Astrocyte (in vitro differentiated cells and primary cell): Measurements from ENCODE around the gene UQCR10. TPM values are rescaled to one million over a fixed set of nuclear protein-coding genes. Genes with fewer than 3 reads are reported as not detected.

Experiments
- DNase-seq: peaks from one replicate; pipeline ENCODE4 v3.0.0-alpha.2; 2010; ENCODE audit warnings: low read depth
- FAIRE-seq: peaks from 2 replicates; lab custom pipeline; 2011; peaks lifted over from hg19 to GRCh38; lab: Jason Lieb, UNC
- H2AFZ ChIP-seq: 2 replicates; pipeline ENCODE4 v1.6.0; 2012; ENCODE audit warnings: low read depth, low read length, inconsistent platforms
- H3K27ac ChIP-seq: 2 replicates; pipeline ENCODE4 v1.5.1; 2011; ENCODE audit warnings: low read depth, low read length, inconsistent platforms
- H3K27me3 ChIP-seq: 2 replicates; pipeline ENCODE4 v1.6.0; 2011; ENCODE audit warnings: low read length, inconsistent platforms; ENCODE audit not compliant: insufficient read depth
- H3K36me3 ChIP-seq: 2 replicates; pipeline ENCODE4 v1.5.1; 2011; ENCODE audit warnings: low read length, inconsistent platforms; ENCODE audit not compliant: insufficient read depth
- H3K4me1 ChIP-seq: 2 replicates; pipeline ENCODE4 v1.5.1; 2011; ENCODE audit warnings: low read length, inconsistent platforms; ENCODE audit not compliant: insufficient read depth
- H3K4me2 ChIP-seq: 2 replicates; pipeline ENCODE4 v1.6.0; 2012; ENCODE audit warnings: low read length, inconsistent platforms
- H3K4me3 ChIP-seq: 2 replicates; pipeline ENCODE4 v1.5.1; 2011; ENCODE audit warnings: low read depth, mild to moderate bottlenecking, low read length, inconsistent platforms; ENCODE audit not compliant: insufficient read depth
- H3K79me2 ChIP-seq: 2 replicates; pipeline ENCODE4 v1.6.0; 2012; ENCODE audit warnings: mild to moderate bottlenecking, low read length, inconsistent platforms; ENCODE audit not compliant: insufficient read depth
- H3K9ac ChIP-seq: 2 replicates; pipeline ENCODE4 v1.6.0; 2012; ENCODE audit warnings: mild to moderate bottlenecking, low read length, inconsistent platforms
- H3K9me3 ChIP-seq: 2 replicates; pipeline ENCODE4 v1.5.1; 2012; ENCODE audit warnings: low read depth, mild to moderate bottlenecking, low read length, inconsistent platforms; ENCODE audit not compliant: insufficient read depth
- H4K20me1 ChIP-seq: 2 replicates; pipeline ENCODE4 v1.6.0; 2012; ENCODE audit warnings: low read length, inconsistent platforms; ENCODE audit not compliant: insufficient read depth
- H3K27ac Mint-ChIP-seq: one replicate; pipeline ENCODE4 v1.8.0; 2021; ENCODE audit warnings: mild to moderate bottlenecking, mixed read lengths; ENCODE audit not compliant: unreplicated experiment
- H3K27me3 Mint-ChIP-seq: one replicate; pipeline ENCODE4 v1.8.0; 2021; ENCODE audit warnings: low read depth, mixed read lengths; ENCODE audit not compliant: unreplicated experiment
- H3K36me3 Mint-ChIP-seq: one replicate; pipeline ENCODE4 v1.8.0; 2021; ENCODE audit warnings: low read depth, mixed read lengths; ENCODE audit not compliant: unreplicated experiment
- H3K4me1 Mint-ChIP-seq: one replicate; pipeline ENCODE4 v1.8.0; 2021; ENCODE audit warnings: low read depth, mixed read lengths; ENCODE audit not compliant: unreplicated experiment
- H3K4me3 Mint-ChIP-seq: one replicate; pipeline ENCODE4 v1.8.0; 2021; ENCODE audit warnings: mild to moderate bottlenecking, moderate library complexity, mixed read lengths; ENCODE audit not compliant: unreplicated experiment
- H3K9me3 Mint-ChIP-seq: one replicate; pipeline ENCODE4 v1.8.0; 2021; ENCODE audit warnings: mild to moderate bottlenecking, mixed read lengths; ENCODE audit not compliant: unreplicated experiment
- EZH2 ChIP-seq: IDR thresholded peaks from 2 replicates; pipeline ENCODE4 v1.6.1; 2012; ENCODE audit warnings: mild to moderate bottlenecking, low read length, inconsistent platforms; ENCODE audit not compliant: insufficient read depth
- total RNA-seq: library from RNA; stranded (reverse); gene quantifications from 2 replicates; pipeline ENCODE4 v1.2.1, GENCODE V29; 2021
- TF ChIP-seq, protein P1 (sequence below): IDR thresholded peaks from 2 replicates; pipeline ENCODE4 v1.5.1; 2011; ENCODE audit warnings: low read depth, mild to moderate bottlenecking, inconsistent platforms, low read length, moderate library complexity; ENCODE audit not compliant: insufficient read depth

Gene UQCR10
- total RNA-seq, 1 donor from 2014 or later = 112 TPM

DNA sequence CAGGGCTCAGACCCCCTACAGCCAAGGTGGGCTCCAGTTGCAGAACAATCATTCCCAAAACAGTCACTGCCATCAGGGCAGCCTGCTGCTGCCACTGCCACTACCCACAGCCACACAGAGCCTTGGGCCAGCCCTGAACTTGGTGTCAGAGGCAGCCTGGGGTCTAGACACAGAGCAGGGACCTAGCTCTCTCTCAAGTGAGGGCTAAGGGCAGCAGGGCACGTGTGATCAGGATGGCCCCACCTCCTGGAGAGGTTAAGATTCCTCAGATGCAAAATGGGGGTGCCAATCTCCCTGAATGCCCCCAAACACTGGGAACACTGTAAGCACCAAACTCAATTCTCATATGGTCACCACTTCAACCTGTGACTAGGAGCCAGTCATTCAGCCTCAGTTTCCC, 31.8 kb upstream of the UQCR10 start:
- Histone ChIP-seq H3K4me3 (no peak overlapping the region), H4K20me1 (peaks cover 5% of the 10 kb centered on the region), H2AFZ (no peak overlapping the region), H3K79me2 (no peaks in the 10 kb centered on the region), H3K9ac (no peak overlapping the region), H3K4me1 (no peaks in the 10 kb centered on the region), H3K36me3 (no peaks in the 10 kb centered on the region), H3K27me3 (no peaks in the 10 kb centered on the region), H3K9me3 (no peaks in the 10 kb centered on the region), H3K4me2 (no peak overlapping the region), H3K27ac (no peak overlapping the region)
- no peak overlapping the region for H3K4me3 Mint-ChIP-seq
- TF ChIP-seq EZH2 = no peak
- TF ChIP-seq, protein P1, sequence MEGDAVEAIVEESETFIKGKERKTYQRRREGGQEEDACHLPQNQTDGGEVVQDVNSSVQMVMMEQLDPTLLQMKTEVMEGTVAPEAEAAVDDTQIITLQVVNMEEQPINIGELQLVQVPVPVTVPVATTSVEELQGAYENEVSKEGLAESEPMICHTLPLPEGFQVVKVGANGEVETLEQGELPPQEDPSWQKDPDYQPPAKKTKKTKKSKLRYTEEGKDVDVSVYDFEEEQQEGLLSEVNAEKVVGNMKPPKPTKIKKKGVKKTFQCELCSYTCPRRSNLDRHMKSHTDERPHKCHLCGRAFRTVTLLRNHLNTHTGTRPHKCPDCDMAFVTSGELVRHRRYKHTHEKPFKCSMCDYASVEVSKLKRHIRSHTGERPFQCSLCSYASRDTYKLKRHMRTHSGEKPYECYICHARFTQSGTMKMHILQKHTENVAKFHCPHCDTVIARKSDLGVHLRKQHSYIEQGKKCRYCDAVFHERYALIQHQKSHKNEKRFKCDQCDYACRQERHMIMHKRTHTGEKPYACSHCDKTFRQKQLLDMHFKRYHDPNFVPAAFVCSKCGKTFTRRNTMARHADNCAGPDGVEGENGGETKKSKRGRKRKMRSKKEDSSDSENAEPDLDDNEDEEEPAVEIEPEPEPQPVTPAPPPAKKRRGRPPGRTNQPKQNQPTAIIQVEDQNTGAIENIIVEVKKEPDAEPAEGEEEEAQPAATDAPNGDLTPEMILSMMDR = no peak
- no peaks in the 10 kb centered on the region for H3K4me1 Mint-ChIP-seq
- no peaks in the 10 kb centered on the region for H3K27me3 Mint-ChIP-seq
- H3K36me3 Mint-ChIP-seq = peaks cover 9% of the 10 kb centered on the region
- FAIRE-seq (no peak), DNase-seq (no peak)
- no peak overlapping the region for H3K27ac Mint-ChIP-seq
- H3K9me3 Mint-ChIP-seq = no peaks in the 10 kb centered on the region

DNA sequence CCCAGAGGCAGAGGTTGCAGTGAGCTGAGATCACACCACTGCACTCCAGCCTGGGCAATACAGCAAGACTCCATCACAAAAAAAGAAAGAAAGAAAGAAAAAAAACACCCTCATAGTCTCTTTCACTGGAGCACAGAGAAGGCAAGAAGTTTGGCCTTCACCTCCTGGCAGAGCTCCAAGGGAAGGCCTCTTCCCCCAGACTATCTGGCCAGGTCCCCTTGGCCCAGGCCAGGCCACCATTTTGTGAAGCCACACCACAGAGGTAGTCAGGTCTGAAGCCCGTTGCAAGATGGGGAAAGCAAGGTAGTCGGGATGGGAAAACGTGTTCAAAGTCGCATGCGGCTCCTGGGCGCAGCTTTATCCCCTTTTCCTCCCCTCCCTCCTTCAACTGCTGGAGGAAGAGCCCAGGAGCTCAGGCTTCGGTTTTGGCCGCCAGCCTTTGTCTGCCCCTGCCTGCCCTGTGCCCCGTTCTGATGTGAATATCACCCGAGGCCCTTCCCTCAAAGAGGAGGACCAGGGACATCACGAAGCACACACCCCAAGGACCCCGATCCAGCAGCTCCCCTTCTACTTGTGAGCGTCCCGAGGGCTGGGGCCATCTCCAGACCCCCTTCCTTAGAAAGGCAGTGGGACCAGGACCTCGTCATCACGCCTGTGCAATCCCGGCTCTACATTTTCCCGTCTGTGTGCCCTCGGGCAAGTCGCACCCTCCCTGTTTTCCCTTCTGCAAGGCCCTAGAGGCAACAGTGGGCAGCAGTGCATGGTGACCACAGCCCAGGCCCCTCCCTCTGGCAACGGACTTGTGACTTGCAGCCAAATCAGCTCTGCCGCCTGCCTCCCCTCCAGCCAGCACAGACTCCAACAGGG, 29.7 kb upstream of the UQCR10 start:
- H3K79me2 ChIP-seq = no peaks in the 10 kb centered on the region
- DNase-seq = no peak
- H3K27ac ChIP-seq = no peak overlapping the region
- peaks cover 2% of the 10 kb centered on the region for H3K36me3 ChIP-seq
- TF ChIP-seq, protein P1 = no peak
- no peak for TF ChIP-seq EZH2
- Mint-ChIP-seq H3K36me3 (peaks cover 18% of the 10 kb centered on the region), H3K4me1 (no peaks in the 10 kb centered on the region), H3K4me3 (no peak overlapping the region), H3K9me3 (no peaks in the 10 kb centered on the region), H3K27ac (no peak overlapping the region), H3K27me3 (no peaks in the 10 kb centered on the region)
- H3K27me3 ChIP-seq = no peaks in the 10 kb centered on the region
- no peak overlapping the region for H2AFZ ChIP-seq
- H4K20me1 ChIP-seq = peaks cover 5% of the 10 kb centered on the region
- H3K4me1 ChIP-seq = no peaks in the 10 kb centered on the region
- no peak overlapping the region for H3K9ac ChIP-seq
- H3K4me3 ChIP-seq = no peak overlapping the region
- H3K9me3 ChIP-seq = no peaks in the 10 kb centered on the region
- H3K4me2 ChIP-seq = no peak overlapping the region
- FAIRE-seq = no peak
